ENCODE results near the gene ERC2.

Gene ERC2

DNA sequence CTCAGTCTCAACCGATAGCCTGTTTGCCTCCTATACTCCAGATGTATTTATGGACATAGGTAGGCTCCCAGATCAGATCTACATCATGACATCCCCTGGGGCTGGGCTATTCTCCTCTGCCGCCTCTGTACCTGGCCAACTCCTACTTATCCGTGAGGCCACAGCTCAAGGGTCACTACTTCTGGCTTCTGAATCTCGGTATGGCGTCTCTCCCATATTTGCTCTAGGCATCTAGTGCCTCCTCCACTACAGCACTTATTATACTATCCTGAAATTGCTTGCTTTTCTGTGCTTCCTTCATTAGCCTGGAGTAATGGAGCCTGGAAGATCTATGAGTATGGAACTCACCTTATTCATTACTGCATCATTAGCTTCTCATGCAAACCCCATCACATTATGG lies 808.6 kb downstream of the ERC2 start:
- DNase-seq = no peak

- no peak for DNase-seq
Measured at GRCh38 chr3:55658690-55659562, 809.3 kb downstream of the ERC2 start.

GRCh38 chr3:55658270-55658669 lies 810.0 kb downstream of the ERC2 start:
- DNase-seq = no peak

- DNase-seq = no peak
Measured at GRCh38 chr3:55655544-55655943, 812.7 kb downstream of the ERC2 start.

GRCh38 chr3:55654123-55654760 lies 814.0 kb downstream of the ERC2 start:
- DNase-seq = no peak

- no peak for DNase-seq
Measured at GRCh38 chr3:55651011-55651410, 817.3 kb downstream of the ERC2 start.

GRCh38 chr3:55650011-55650410 lies 818.3 kb downstream of the ERC2 start:
- no peak for DNase-seq

DNA sequence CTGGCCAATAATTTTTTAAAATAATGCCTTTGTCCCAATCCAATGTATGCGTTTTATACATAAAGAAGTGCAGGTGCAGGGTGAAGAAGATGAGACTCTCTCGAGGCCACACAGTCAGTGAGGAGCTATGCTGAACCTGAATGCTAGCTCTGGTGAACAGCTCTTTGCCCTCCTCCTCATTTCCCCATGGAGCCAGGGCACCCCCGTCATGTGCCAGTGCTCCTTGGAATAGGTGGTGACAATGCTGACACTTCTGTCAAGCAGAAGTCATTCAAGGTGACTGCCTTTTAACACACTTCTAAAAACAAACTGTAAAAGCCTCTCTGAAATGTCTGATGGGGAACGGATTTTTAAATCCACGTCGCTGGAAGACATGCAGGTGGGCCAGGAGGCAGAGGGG lies 818.7 kb downstream of the ERC2 start:
- DNase-seq = no peak

DNA sequence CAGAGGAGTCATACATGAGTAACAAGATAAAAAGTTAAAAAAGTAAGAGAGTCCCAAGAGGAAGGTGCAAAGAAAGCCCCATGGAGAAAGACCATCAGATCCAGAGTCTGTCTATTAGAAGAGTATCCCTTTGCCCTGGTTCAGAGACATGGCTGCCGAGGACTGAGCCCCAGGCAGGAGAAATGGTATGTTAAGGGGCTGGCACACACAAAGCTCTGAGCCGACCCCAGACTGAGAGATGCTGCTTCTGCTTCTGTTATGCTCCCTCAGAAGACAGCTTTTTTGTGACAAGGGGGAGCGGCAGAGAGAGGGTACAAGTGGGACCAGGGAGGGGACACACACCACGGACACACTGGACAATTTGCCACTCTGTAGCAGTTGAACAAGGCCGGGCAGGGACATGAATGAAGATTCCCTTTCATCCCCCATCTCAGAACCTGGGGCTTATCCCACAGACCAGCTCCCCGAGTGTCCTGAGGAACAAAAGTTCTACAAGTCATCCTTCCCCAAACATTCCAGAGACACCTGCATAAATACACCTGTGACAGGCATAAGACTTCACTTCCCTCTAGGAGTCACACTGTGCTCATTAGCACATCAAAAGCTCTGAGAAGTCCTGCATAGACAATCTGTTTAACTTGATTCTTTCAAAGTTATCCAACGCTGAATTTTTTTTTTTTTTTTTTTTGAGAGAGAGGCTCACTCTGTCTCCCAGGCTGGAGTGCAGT lies 819.5 kb downstream of the ERC2 start:
- DNase-seq = no peak

GRCh38 chr3:55647670-55648069 lies 820.6 kb downstream of the ERC2 start:
- no peak for DNase-seq

- no peak for DNase-seq
Measured at GRCh38 chr3:55647063-55647462, 821.2 kb downstream of the ERC2 start.

- DNase-seq = no peak
Measured at GRCh38 chr3:55646121-55646520, 822.1 kb downstream of the ERC2 start.

- DNase-seq = no peak
Measured at GRCh38 chr3:55645422-55645821, 822.8 kb downstream of the ERC2 start.

DNA sequence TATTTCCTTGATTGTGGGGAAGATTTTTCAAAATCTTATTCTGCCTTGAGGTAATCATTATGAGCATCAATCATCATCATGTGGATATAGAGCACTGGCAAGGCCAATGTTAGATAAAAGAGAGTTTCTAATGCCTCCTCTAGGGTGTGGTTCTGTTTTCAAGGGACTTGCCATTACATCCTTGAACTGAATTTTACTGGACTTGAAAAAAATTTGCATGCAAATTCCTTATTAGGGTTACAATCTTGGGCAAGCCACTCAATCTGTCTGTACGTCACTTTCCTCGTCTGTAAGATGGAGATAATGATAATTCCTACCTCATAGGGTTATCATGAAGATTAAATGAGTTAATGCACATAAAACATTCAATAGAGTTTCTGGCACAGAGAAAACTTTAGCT lies 825.0 kb downstream of the ERC2 start:
- DNase-seq = no peak

DNA sequence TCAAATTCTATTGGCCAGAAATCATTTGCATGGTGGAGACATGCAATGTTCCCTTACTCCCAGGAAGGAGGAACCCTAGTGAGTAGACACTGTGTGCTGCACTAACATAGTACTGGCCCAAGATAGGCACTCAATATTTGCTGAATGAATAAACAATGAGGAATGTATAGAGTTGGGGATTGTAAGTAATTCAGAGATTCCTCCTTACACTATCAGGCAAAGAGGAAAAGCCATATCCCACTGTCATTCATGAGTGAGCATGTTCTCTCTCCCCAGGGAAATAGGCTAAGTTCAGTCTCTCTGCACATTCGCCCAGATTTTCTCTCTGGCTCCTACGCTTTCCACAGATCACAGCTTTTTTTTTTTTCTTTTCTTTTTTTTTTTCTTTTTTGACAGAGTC lies 826.3 kb downstream of the ERC2 start:
- peak; percentile 80 for DNase-seq

DNA sequence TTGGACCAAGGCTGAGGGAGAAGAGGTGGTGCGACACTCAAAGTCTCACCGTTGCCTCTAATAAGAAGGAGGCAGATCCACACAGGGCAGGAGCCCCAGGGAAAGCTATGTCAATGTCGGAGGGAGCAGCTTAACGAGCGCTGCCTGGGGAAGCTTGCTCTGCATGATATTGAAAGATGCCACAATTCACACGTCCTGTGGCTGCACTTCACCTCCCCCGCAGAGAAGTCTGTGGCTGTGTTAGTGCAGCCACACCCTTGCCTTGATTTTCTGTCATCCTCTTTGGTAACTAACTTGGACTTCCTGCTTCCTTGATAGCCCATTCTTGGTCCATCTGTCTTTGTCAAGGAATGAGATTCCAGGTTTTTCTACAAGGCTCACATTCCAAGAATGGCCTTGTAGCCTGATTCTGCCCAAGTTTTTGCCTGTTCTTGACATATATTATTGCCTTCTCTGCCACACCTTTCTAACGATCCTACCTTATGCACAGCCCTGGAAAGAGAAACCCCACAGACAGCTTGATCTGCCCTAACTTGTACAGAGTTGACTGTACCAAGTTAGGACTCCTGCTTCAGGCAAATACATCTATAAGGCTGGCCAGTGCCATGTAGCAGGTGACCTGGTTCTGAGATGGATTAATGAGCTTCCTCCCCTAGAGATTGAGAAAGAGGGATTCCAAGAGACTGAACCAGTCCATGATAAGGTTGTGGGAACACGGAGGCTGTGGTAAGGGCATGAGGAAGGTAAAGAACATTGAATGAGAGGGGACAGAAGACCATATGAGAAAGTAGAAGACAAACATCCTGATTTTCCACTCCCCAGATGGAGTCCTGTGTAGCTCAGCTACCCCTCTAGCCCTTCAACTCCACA lies 828.1 kb downstream of the ERC2 start:
- DNase-seq = no peak

DNA sequence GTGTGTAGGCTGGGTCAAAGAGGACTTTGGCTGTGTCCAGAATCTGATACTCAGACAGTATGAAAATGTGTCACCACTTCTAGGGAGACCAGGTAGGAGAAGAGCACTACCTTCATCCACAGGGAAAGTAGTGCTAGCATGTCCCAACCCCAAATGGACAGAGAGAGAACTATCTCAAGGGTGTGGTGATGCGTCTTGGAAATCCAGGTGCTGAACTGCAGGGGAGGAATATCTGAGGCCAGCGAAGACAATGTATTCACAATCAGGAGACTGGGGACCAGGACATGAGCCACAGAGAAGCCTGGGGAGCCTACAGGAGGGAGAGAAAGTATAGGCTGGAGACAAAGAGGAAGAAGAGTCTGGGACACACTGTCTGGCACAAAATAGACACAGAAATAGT lies 829.1 kb downstream of the ERC2 start:
- no peak for DNase-seq

GRCh38 chr3:55637906-55638638 lies 830.2 kb downstream of the ERC2 start:
- no peak for DNase-seq

GRCh38 chr3:55636300-55637195 lies 831.7 kb downstream of the ERC2 start:
- no peak for DNase-seq

- no peak for DNase-seq
Measured at GRCh38 chr3:55634345-55634744, 833.9 kb downstream of the ERC2 start.

GRCh38 chr3:55633333-55633732 lies 834.9 kb downstream of the ERC2 start:
- no peak for DNase-seq
